Aorta (tissue), 5 donors: ENCODE measurements around the gene CNNM2. TPM values are rescaled to one million over a fixed set of nuclear protein-coding genes. Genes with fewer than 3 reads are reported as not detected.
A peak's percentile ranks its signal among the peaks of the same experiment; 100 is the strongest.

Source experiments
- ATAC-seq: fragments of 200-7000 bp; cut with Tn5 transposase; one replicate; pipeline ENCODE4 v1.9.1; 2022; ENCODE audit warnings: moderate library complexity; ENCODE audit not compliant: low FRiP score
- DNase-seq, 2 donors: peaks; one replicate each; pipeline ENCODE4 v3.0.0-alpha.2; 2020
- H3K27ac ChIP-seq, 2 donors: one replicate each; pipeline ENCODE4 v1.5.1; 2013; ENCODE audit warnings: low read length in 2 of 2, mild to moderate bottlenecking in 2 of 2, moderate library complexity in 2 of 2, control low read depth in 1 of 2, inconsistent platforms in 1 of 2, low read depth in 1 of 2
- H3K27me3 ChIP-seq, 2 donors: one replicate each; pipeline ENCODE4 v1.6.1; 2013; ENCODE audit warnings: control low read depth in 1 of 2, low read length in 1 of 2, mild to moderate bottlenecking in 1 of 2, moderate library complexity in 1 of 2; ENCODE audit not compliant: insufficient read depth in 2 of 2, control insufficient read depth in 1 of 2
- H3K36me3 ChIP-seq, 2 donors: one replicate each; pipeline ENCODE4 v1.6.1; 2013; ENCODE audit warnings: control low read depth in 1 of 2, low read length in 1 of 2, mild to moderate bottlenecking in 1 of 2; ENCODE audit not compliant: insufficient read depth in 2 of 2, control insufficient read depth in 1 of 2
- H3K4me1 ChIP-seq, 2 donors: one replicate each; pipeline ENCODE4 v1.6.1; 2013; ENCODE audit warnings: low read length in 2 of 2, control low read depth in 1 of 2, mild to moderate bottlenecking in 1 of 2, moderate library complexity in 1 of 2; ENCODE audit not compliant: insufficient read depth in 2 of 2, control insufficient read depth in 1 of 2
- H3K4me3 ChIP-seq, 2 donors: one replicate each; pipeline ENCODE4 v1.5.1; 2013; ENCODE audit warnings: low read length in 2 of 2, control low read depth in 1 of 2, mild to moderate bottlenecking in 1 of 2
- H3K9me3 ChIP-seq: one replicate; pipeline ENCODE4 v1.6.1; 2013; ENCODE audit warnings: mild to moderate bottlenecking, low read length; ENCODE audit not compliant: control insufficient read depth
- WGBS, 2 donors: extraction: QIAGEN DNeasy Blood & Tissue Kit; methylation state at CpG; one replicate each; pipeline ENCODE4 v1.1.7; 2013; 5-methylcytosine and 5-hydroxymethylcytosine counted together
- intact Hi-C, 2 donors: fragments of 100-400 bp; cut with DNase I; formaldehyde crosslinking; loops; one replicate each; pipeline versions ENCODE4 v1.14.2 to v1.15.0; 2022
- polyA plus RNA-seq, 2 donors: library from polyadenylated mRNA; stranded (reverse); fragments of 200-250 nt; gene quantifications; one replicate each; pipeline ENCODE4 v1.2.3, GENCODE V29; 2013
- total RNA-seq, 2 donors: library from RNA; stranded (reverse); fragmentation: NEBNext Ultra II Directional; extraction: Animal tissue kit (Norgen Biotek cat#: 25700); gene quantifications; one replicate each; pipeline ENCODE4 v1.2.1, GENCODE V29; 2021
- donor health status: healthy with polysubstance abuse.
- donor health status: Bipolar disorder and iron deficiency.
- donor health status: DM: no; HTN: no; CAD: no.
- donor health status: DM: no; HTN: no; CAD: no.
- donor health status: DM: yes; HTN: yes; CAD: no.

CNNM2 gene
- total and polyA plus RNA-seq, 4 donors, result 3.0 to 30.8 (median 9.6) TPM

DNA sequence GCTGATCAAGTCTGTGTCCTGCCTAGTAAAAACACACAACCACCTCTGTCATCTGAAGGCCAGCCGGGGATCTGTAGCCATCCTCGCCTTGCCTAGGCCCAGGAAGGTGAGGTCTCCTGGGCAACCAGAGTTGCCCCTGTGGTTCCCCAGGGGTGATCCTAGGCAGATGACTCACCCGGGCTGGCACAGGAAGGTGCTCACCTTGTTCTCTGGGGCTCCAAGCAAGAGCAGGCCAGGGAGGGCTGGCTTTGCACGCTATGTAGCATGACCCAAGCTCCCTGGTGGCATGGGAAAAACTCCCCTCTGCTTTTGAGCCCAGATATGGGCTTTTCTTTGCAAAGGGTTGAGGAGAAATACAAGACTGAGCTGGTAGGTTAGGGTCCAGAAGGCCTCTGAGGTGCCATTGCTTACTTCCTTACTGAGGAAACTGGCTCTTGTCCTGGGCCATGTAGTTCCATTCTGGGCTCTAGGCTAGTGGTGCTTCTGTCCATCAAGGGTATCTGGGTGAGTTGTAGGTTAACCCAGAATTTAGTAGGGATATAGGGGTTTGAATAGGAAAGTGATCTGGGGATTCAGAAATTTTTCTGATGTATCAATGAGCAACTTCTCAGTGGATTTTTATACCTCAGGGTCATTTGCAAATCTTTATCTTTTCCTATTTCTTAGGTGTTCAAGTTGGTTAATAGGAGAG lies 162.9 kb downstream of the CNNM2 start:
- peaks cover 0 to 5% of the 10 kb centered on the region in 2 donors for H3K4me1 ChIP-seq
- ATAC-seq (no peak), DNase-seq (no peak)
- intact Hi-C loops, result no loop called here
- H3K27me3 ChIP-seq, result no peaks in the 10 kb centered on the region
- peak overlapping the region in 1 of 2 donors; percentile 5 for H3K27ac ChIP-seq
- WGBS, 2 donors, result 93 to 96% methylated on average over 4 of the region's 4 CpGs
- no peak overlapping the region for H3K4me3 ChIP-seq
- peaks cover 0 to 4% of the 10 kb centered on the region in 2 donors for H3K36me3 ChIP-seq
- no peaks in the 10 kb centered on the region for H3K9me3 ChIP-seq

DNA sequence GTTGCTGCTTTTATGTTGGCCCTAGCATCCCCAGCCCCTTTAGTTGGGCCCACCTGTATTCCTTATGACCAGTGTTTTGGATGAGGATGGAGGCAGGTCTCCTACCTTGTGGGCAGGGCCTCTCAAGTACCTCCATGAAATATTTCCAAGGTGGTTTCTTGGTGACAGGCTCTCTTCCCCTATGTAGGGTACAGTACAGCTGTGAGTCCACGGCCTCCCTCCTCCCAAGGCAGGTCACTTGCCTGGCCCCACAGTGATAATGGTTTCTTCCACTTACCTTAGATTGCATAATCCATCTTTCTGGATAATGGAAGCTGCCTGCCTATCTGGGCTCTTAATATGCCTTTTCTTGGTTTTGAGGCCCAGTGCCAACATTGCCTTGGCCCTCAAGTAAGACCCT lies 164.6 kb downstream of the CNNM2 start:
- ATAC-seq, result no peak
- 95 to 100% methylated on average over 1 of the region's 1 CpG for WGBS, 2 donors
- Histone ChIP-seq H3K9me3 (no peaks in the 10 kb centered on the region), H3K36me3 (peaks cover 0 to 2% of the 10 kb centered on the region in 2 donors), H3K4me1 (peaks cover 0 to 7% of the 10 kb centered on the region in 2 donors), H3K27me3 (no peaks in the 10 kb centered on the region), H3K27ac (no peak overlapping the region), H3K4me3 (no peak overlapping the region)
- DNase-seq, result no peak
- intact Hi-C loops, result no loop called here

DNA sequence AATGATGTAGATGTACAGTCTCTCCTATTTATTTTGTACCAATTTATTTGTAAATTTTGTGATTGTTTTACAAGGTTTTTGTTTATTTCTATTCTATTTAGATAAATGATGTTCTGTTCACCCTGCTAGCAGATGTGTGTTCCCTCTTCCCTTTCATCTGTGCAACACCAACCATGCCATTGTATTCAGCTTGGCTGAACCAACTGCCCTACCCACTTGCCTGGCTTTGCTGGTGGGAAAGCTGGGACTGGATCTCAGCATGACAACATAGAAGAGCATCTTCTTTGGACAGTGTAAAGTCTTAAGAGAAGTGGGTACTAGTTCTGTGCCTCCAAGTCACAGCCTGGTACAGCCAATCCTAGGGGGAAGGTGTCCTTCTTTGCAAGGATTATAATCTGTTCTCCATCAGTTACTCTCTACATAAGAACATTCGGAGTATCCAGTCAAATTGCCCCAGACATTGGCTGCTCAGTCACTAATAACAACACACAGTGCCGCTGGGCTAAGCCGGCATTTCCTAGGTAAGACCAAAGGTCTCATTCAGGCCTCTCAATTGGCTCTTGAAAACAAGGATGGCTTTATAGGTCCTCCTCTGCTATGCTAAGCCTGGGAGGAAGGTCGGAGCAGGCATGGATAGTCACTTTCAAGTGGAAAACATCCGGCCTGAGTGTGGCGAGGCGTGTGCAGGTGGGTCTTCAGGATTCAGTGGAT lies 165.3 kb downstream of the CNNM2 start:
- ATAC-seq (no peak), DNase-seq (no peak)
- Histone ChIP-seq H3K27ac (peak overlapping the region in 1 of 2 donors; percentile 21), H3K4me1 (peaks cover 0 to 7% of the 10 kb centered on the region in 2 donors), H3K4me3 (no peak overlapping the region), H3K36me3 (peaks cover 0 to 2% of the 10 kb centered on the region in 2 donors), H3K9me3 (no peaks in the 10 kb centered on the region), H3K27me3 (no peaks in the 10 kb centered on the region)
- intact Hi-C loops, result no loop called here
- 92 to 94% methylated on average over 7 of the region's 7 CpGs for WGBS, 2 donors

DNA sequence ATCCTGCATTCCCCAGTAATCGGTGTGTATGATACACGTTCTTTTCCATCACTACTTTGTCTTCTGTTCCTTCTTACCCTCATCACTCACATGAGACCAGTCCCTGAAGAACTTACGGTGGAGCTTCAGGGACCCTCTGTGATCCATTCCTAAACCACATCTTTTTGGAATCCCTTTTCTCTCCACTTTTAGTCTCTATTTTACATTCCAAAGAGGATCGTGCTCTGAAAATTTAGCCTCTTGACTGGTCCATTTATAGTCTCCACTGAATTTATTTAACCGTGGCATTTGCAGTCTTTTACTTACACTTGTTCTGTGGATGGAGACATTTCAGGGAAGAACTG lies 165.9 kb downstream of the CNNM2 start:
- no peaks in the 10 kb centered on the region for H3K27me3 ChIP-seq
- no peak overlapping the region for H3K4me3 ChIP-seq
- H3K9me3 ChIP-seq, result no peaks in the 10 kb centered on the region
- H3K4me1 ChIP-seq, result peaks cover 0 to 7% of the 10 kb centered on the region in 2 donors
- intact Hi-C loops, result no loop called here
- WGBS, 2 donors, result 63 to 72% methylated on average over 5 of the region's 5 CpGs
- DNase-seq (no peak), ATAC-seq (no peak)
- peaks cover under 1 to 2% of the 10 kb centered on the region in 2 donors for H3K36me3 ChIP-seq
- no peak overlapping the region for H3K27ac ChIP-seq

DNA sequence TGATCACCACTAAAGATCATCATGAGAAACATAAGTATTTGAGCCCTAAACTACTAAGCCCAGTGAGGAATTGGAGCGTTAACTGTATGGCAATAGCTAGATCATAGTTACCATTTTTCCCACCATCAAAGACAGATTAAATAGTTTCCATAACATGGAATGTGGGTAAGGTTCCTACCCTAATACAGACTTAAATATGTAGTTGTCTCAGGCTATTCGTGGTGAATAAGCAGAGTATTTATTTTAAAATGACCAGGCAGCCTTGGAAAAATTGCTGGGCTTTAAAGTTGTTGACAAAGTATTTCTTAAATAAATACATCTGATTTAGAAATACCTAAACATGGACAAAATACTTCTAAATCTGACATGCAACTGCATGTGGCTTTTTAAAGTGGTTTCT lies 168.2 kb downstream of the CNNM2 start:
- intact Hi-C loops, result loop anchor here (2.0 to 5.0 kb wide), 2 partner anchors 35 to 156 kb away; no protein-coding TSS in a partner anchor
- Histone ChIP-seq H3K4me3 (no peak overlapping the region), H3K27ac (peak overlapping the region in 1 of 2 donors; percentile 77), H3K27me3 (no peaks in the 10 kb centered on the region), H3K9me3 (no peaks in the 10 kb centered on the region), H3K4me1 (peaks cover 0 to 7% of the 10 kb centered on the region in 2 donors), H3K36me3 (peaks cover 11 to 14% of the 10 kb centered on the region in 2 donors)
- no peak for ATAC-seq
- no peak for DNase-seq
- 5 to 12% methylated on average over 2 of the region's 2 CpGs for WGBS, 2 donors

DNA sequence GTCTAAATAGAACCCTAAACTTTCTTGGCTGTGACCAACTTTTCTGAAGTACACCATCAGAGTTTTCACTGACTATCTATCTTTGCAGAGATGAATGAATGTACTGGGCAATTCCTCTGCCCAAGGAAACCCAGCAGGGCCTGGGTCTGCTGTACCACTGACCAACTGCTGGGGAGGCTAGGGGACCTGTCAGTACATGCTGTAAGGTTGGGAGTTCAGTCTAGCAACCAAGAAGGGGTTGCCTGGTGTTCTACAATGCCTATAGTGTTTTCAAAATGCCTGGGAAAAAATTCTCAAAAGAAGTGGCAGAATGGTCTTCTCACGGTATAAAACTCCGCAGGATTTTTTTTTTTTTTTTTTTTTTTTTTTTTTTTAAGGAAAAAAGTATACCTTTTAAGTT lies 168.7 kb downstream of the CNNM2 start:
- H3K27me3 ChIP-seq, result no peaks in the 10 kb centered on the region
- H3K36me3 ChIP-seq, result peaks cover 11 to 14% of the 10 kb centered on the region in 2 donors
- intact Hi-C loops, result loop anchor here (2.0 to 5.0 kb wide), 2 partner anchors 34 to 156 kb away; no protein-coding TSS in a partner anchor
- no peak overlapping the region for H3K4me3 ChIP-seq
- no peaks in the 10 kb centered on the region for H3K9me3 ChIP-seq
- DNase-seq (no peak), ATAC-seq (no peak)
- H3K27ac ChIP-seq, result peak overlapping the region; percentile 39 to 60
- peaks cover 0 to 7% of the 10 kb centered on the region in 2 donors for H3K4me1 ChIP-seq
- WGBS, 2 donors, result 25 to 27% methylated on average over 2 of the region's 2 CpGs

DNA sequence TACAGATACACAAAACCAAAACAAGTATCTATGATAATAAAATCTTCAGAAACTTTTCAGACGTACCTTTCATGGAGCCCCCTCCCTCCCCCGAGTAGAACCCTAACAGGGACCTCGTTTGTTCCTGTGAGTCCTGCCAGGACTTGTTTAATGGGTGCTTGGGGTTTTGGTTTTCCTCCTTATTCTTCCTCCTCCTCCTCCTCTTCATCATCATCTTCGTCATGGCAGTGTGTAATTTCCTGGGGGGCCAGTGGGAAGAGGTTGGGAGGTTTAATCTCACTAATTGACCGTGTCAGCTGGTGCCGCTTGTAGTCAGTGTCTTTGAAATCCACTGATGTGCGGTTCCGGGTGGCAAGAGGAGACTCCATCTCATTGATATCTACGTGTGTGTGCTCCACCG lies 171.4 kb downstream of the CNNM2 start:
- no peak for DNase-seq
- Histone ChIP-seq H3K9me3 (no peaks in the 10 kb centered on the region), H3K4me1 (peaks cover 0 to 7% of the 10 kb centered on the region in 2 donors), H3K36me3 (peaks cover 14 to 16% of the 10 kb centered on the region in 2 donors), H3K27ac (no peak overlapping the region), H3K27me3 (no peaks in the 10 kb centered on the region), H3K4me3 (no peak overlapping the region)
- no peak for ATAC-seq
- 78 to 84% methylated on average over 10 of the region's 10 CpGs for WGBS, 2 donors
- intact Hi-C loops, result loop anchor here in 1 of 2 donors (5.0 kb wide), 1 partner anchor 153 kb away; no protein-coding TSS in a partner anchor

DNA sequence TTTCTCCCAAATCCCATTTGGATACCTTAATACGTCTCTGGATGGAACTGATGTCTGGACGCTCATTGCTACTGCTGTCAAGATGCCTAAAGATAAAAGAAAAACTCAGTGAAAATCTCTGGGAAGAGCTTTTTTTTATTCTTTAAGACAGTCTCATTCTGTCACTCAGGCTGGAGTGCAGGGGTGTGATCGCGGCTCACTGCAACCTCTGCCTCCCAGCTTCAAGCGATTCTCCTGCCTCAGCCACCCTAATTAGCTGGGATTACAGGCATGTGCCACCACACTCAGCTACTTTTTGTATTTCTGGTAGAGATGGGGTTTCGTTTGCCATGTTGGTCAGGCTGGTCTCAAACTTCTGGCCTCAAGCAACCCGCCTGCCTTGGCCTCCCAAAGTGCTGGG lies 172.8 kb downstream of the CNNM2 start:
- Histone ChIP-seq H3K36me3 (peaks cover 14 to 19% of the 10 kb centered on the region in 2 donors), H3K27me3 (no peaks in the 10 kb centered on the region), H3K27ac (no peak overlapping the region), H3K4me3 (no peak overlapping the region), H3K9me3 (no peaks in the 10 kb centered on the region), H3K4me1 (peaks cover 0 to 2% of the 10 kb centered on the region in 2 donors)
- no peak for DNase-seq
- no peak for ATAC-seq
- WGBS, 2 donors, result 95 to 99% methylated on average over 7 of the region's 7 CpGs
- intact Hi-C loops, result no loop called here

DNA sequence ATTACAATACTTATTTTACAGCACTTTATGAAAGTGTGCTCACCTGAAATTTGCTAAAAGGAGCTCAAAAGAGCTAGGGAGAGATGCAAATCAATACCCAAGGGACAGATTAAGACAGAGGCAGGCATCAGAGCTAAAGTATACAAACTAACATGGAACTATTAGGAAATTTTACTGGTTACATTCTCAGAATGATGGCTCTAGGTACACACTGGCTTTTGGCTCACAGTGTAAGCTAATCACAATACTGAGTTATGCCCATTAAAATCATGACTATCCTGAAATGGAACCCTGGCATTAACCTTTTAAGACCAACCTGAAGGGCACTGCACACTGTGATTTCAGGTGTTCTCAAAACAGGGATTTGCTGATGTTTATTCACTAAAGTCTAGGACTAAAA lies 176.9 kb downstream of the CNNM2 start:
- no peak for ATAC-seq
- H3K4me3 ChIP-seq, result no peak overlapping the region
- no peaks in the 10 kb centered on the region for H3K27me3 ChIP-seq
- DNase-seq, result no peak
- intact Hi-C loops, result no loop called here
- no peaks in the 10 kb centered on the region for H3K9me3 ChIP-seq
- H3K27ac ChIP-seq, result no peak overlapping the region
- H3K4me1 ChIP-seq, result no peaks in the 10 kb centered on the region
- peaks cover 3 to 13% of the 10 kb centered on the region in 2 donors for H3K36me3 ChIP-seq
